Measurements from ENCODE around the gene FCN3.

DNA sequence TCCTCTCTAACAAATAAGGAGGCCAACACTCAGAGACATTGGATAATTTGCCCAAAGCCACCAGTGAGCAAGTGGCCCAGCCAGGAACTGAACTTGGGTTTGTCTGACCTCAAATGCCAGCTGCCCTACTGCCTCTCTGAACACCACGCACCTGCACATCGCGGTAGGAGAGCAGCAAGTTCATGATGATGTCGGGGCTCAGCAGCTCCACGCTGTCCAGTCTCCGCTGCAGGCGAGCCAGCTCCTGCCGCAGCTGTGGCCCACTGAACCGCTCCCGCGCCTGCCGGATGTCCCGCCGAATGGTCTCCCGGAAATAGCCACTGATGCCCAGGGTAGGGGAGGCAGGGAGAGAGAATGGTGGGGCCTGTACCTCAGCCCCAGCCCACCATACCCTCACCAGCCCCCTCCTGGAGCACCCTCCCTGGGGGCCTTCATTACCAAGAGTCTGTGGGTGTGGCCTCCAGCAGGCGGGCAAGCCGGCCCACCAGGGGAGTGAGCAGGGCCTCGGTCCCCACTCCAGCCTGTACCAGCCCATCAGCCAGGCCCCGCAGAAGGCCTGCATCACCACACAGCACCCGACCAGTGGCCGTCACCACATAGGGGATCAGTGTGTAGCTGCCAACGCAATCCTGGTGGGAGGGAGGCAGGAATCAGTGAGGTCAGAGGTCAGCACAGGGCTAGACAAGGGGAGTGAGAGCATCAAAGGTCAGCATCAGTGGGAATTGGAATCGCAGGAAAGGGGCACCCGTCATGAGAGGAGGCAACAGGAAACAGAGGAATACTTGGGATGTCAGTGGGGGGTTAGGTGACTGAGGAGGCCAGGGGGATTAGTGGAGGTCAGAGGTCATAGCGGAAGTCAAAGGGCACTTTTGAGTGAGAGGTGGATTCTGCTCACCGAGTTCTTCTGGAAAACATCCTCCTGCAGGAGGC, 10.6 kb downstream of the FCN3 start:
- TF ChIP-seq, protein P1, sequence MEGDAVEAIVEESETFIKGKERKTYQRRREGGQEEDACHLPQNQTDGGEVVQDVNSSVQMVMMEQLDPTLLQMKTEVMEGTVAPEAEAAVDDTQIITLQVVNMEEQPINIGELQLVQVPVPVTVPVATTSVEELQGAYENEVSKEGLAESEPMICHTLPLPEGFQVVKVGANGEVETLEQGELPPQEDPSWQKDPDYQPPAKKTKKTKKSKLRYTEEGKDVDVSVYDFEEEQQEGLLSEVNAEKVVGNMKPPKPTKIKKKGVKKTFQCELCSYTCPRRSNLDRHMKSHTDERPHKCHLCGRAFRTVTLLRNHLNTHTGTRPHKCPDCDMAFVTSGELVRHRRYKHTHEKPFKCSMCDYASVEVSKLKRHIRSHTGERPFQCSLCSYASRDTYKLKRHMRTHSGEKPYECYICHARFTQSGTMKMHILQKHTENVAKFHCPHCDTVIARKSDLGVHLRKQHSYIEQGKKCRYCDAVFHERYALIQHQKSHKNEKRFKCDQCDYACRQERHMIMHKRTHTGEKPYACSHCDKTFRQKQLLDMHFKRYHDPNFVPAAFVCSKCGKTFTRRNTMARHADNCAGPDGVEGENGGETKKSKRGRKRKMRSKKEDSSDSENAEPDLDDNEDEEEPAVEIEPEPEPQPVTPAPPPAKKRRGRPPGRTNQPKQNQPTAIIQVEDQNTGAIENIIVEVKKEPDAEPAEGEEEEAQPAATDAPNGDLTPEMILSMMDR (IDR thresholded peaks at IDR 0.05), result no peak
- no peak for TF ChIP-seq POLR2A (IDR thresholded peaks at IDR 0.05)
